Esophagus squamous epithelium (tissue), 5 donors: ENCODE data around the gene DACT2. TPM values are rescaled to one million over a fixed set of nuclear protein-coding genes. Genes with fewer than 3 reads are reported as not detected.

ENCODE experiments used
- DNase-seq: peaks from one replicate; lab custom pipeline; 2025; lab: John Stamatoyannopoulos, UW
- H3K27ac ChIP-seq, 4 donors: fragments of 200-600 bp; sonication (generic); one replicate each; pipeline ENCODE4 v1.5.1; 2016 to 2019; ENCODE audit warnings: mild to moderate bottlenecking in 1 of 4
- H3K27me3 ChIP-seq, 4 donors: fragments of 200-600 bp; sonication (generic); 1 replicate in 3 of 4; 2 replicates in 1 of 4; pipeline versions ENCODE4 v1.5.1 to v1.6.0; 2017 to 2021; ENCODE audit warnings: antibody characterized with exemption in 1 of 4
- H3K36me3 ChIP-seq, 3 donors: fragments of 200-600 bp; sonication (generic); one replicate each; pipeline ENCODE4 v1.5.1; 2016 to 2019
- H3K4me1 ChIP-seq, 3 donors: fragments of 200-600 bp; sonication (generic); one replicate each; pipeline ENCODE4 v1.5.1; 2017 to 2019
- H3K4me3 ChIP-seq, 4 donors: fragments of 200-600 bp; sonication (generic); 1 replicate in 3 of 4; 2 replicates in 1 of 4; pipeline ENCODE4 v1.5.1; 2016 to 2019; ENCODE audit warnings: mild to moderate bottlenecking in 2 of 4, moderate library complexity in 1 of 4
- H3K9me3 ChIP-seq, 3 donors: fragments of 200-600 bp; sonication (generic); one replicate each; pipeline ENCODE4 v1.5.1; 2016 to 2019
- POLR2A ChIP-seq, 4 donors: fragments of 450-650 bp; IDR thresholded peaks; one replicate each; pipeline ENCODE4 v1.6.1; 2017; ENCODE audit warnings: antibody characterized with exemption in 4 of 4, mild to moderate bottlenecking in 4 of 4, moderate library complexity in 3 of 4
- WGBS, 2 donors: methylation state at CpG; one replicate each; pipeline ENCODE4 v1.1.5; 2018; 5-methylcytosine and 5-hydroxymethylcytosine counted together
- intact Hi-C: fragments of 100-400 bp; cut with DNase I; formaldehyde crosslinking; loops from one replicate; pipeline ENCODE4 v1.15.0; 2022
- total RNA-seq, 4 donors: library from RNA; depleted of rRNA; stranded (reverse); fragments of >200 nt; gene quantifications; one replicate each; pipeline ENCODE4 v1.1.0, GENCODE V29; 2016
- TF ChIP-seq, protein P1 (sequence below), 6 experiments: fragments of 450-650 bp in 4 of 6; fragments of 200-600 bp in 2 of 6; sonication (generic) in 2 of 6; IDR thresholded peaks; one replicate each; pipeline ENCODE4 v1.5.1; 2016 to 2019; ENCODE audit warnings: antibody characterized with exemption in 6 of 6, mild to moderate bottlenecking in 4 of 6, moderate library complexity in 4 of 6
- donor health status: DM: yes; HTN: yes; CAD: no.

The DACT2 gene
- total RNA-seq, 4 donors from 2014 or later, result 0.57 to 2.8 (median 1.9) TPM

DNA sequence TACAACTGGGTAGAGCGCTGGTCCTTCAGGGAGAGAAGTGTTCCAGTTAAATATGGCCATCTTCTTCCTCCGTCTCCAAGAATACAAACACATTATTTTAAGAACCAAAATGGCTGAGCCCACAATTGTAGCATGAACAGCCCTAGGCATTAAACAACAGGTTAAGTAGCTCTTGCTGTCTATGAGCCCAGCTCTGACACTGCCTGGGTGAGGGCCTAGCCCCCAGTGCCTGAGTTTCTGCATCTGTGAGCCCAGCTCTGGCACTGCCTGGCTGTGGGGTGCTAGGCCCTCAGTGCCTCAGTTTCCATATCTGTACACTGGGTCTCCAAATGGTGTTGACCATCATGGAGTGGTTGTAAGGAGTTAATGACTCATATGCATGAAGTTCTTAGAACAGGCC, 24.8 kb upstream of the DACT2 start:
- peak overlapping the region in 3 of 4 donors; percentile 38 to 84 (median 70) for H3K27ac ChIP-seq
- H3K4me3 ChIP-seq, result no peak overlapping the region
- DNase-seq, result no peak
- H3K36me3 ChIP-seq, result no peaks in the 10 kb centered on the region
- H3K4me1 ChIP-seq, result peaks cover 10 to 59% (median 12%) of the 10 kb centered on the region in 3 donors
- 80 to 94% methylated on average over 1 to 2 of the region's 2 CpGs for WGBS, 2 donors
- intact Hi-C loops, result no loop called here
- H3K9me3 ChIP-seq, result no peaks in the 10 kb centered on the region
- H3K27me3 ChIP-seq, result peaks cover 0 to 27% (median 0%) of the 10 kb centered on the region in 4 donors
- no peak for TF ChIP-seq POLR2A (IDR thresholded peaks at IDR 0.05)
- TF ChIP-seq, protein P1, sequence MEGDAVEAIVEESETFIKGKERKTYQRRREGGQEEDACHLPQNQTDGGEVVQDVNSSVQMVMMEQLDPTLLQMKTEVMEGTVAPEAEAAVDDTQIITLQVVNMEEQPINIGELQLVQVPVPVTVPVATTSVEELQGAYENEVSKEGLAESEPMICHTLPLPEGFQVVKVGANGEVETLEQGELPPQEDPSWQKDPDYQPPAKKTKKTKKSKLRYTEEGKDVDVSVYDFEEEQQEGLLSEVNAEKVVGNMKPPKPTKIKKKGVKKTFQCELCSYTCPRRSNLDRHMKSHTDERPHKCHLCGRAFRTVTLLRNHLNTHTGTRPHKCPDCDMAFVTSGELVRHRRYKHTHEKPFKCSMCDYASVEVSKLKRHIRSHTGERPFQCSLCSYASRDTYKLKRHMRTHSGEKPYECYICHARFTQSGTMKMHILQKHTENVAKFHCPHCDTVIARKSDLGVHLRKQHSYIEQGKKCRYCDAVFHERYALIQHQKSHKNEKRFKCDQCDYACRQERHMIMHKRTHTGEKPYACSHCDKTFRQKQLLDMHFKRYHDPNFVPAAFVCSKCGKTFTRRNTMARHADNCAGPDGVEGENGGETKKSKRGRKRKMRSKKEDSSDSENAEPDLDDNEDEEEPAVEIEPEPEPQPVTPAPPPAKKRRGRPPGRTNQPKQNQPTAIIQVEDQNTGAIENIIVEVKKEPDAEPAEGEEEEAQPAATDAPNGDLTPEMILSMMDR (IDR thresholded peaks at IDR 0.05), result no peak

DNA sequence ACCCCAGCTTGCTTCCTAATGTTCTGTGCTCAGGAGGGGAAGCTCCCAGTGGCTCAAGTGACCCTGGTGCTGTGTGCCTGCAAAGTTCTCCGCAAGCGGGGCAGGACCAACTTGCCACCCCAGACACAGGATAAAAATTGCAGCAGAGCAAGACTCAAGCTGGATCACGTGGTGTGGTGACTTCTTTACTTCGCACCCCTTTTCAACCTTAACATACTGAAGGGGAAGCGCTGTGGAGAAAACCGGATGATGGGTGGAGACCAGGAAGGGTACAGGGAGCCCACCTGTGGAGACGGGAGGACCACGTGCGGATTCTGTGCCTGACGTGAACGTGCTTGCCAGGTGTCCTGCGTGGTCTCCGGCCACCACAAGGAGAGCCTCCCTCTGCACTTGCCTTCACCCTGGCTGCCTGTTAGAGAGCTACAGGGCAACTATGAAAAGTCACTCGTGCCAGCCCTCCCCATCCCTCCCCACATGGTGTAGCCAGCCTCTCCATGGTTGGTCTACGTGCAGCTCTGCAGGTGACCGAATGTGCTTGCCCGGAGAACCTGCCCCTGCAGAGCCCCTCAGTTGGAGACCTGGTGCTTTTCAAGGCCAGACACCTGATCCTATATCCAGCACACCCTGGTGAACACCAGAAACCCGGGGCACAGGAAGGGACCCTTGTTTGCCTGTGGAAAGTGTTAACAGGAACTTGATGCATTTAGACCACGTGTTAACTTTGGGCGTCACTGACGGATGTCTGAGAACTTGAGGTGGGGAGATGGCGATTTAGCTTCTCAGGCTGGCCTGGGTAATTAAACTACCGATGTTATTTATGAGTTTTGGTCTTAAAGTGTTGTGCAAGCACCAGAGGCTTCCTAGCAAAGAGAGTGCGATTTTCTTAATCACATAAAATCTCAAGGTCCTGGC, 23.9 kb upstream of the DACT2 start:
- Histone ChIP-seq H3K27ac (peak overlapping the region; percentile 21 to 84 (median 54)), H3K9me3 (no peaks in the 10 kb centered on the region), H3K4me1 (peaks cover 10 to 59% (median 12%) of the 10 kb centered on the region in 3 donors), H3K27me3 (peaks cover 0 to 24% (median 0%) of the 10 kb centered on the region in 4 donors), H3K36me3 (no peaks in the 10 kb centered on the region), H3K4me3 (peak overlapping the region in 1 of 4 donors; percentile 9)
- DNase-seq, result no peak
- WGBS, 2 donors, result 66 to 74% methylated on average over 18 to 19 of the region's 24 CpGs
- TF ChIP-seq POLR2A (IDR thresholded peaks at IDR 0.05), result no peak
- TF ChIP-seq, protein P1 (IDR thresholded peaks at IDR 0.05), result peak in 1 of 6 experiments; percentile 10
- intact Hi-C loops, result no loop called here

DNA sequence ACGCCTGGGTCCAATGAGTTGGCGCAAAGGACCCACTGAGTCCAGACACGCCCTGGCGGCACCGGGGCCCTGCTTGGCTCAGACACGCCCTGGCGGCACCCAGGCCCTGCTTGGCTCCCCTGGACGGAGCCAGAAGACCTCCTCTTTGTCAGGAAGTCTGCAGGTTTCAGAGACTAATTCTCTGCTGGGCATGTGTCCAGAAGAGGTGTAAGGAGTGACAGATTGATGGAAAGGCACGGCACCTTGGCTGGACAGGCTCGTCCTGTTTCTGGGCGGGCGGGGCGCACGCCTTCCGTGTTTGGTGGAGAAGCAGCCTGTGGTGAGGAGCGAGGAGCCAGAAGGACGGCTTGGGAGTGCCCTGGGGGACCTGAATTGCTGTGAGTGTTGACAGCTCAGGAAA, 23.1 kb upstream of the DACT2 start:
- peak overlapping the region; percentile 14 to 84 (median 54) for H3K27ac ChIP-seq
- peaks cover 10 to 53% (median 12%) of the 10 kb centered on the region in 3 donors for H3K4me1 ChIP-seq
- no peaks in the 10 kb centered on the region for H3K9me3 ChIP-seq
- H3K27me3 ChIP-seq, result peaks cover 0 to 21% (median 0%) of the 10 kb centered on the region in 4 donors
- TF ChIP-seq POLR2A (IDR thresholded peaks at IDR 0.05), result no peak
- TF ChIP-seq, protein P1 (IDR thresholded peaks at IDR 0.05), result no peak
- intact Hi-C loops, result no loop called here
- no peaks in the 10 kb centered on the region for H3K36me3 ChIP-seq
- 18 to 34% methylated on average over 10 of the region's 17 CpGs for WGBS, 2 donors
- H3K4me3 ChIP-seq, result peak overlapping the region in 1 of 4 donors; percentile 9
- DNase-seq, result no peak

DNA sequence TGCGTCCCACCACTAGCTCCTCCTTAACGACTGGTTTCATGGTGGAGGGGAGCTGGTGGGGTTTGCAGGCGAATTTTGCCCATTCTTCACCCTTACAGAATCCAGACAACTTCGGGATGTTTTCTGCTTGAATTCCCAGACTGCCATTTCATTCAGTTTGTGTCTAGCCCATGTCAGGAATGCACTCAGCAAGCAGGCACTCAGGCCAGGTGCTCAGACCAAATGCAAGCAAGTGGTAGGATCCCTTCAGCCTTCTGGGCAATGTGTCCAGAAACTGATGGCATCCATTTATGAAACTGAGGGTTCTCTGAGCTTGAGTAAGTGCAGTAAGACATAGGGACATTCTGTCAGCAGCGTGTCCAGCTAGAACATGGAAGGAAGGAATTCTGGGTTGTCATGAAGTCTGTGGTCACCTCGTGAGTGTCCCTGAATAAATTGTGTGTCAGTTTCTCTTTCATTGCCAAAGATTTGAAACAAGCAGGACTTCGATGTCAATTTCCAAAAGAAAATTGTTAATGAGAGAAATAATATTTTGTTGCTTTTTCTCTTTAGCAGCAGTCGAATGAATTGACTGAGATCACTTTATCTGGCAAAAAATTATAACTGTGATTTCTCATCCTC, 21.8 kb upstream of the DACT2 start:
- Histone ChIP-seq H3K4me3 (no peak overlapping the region), H3K9me3 (no peaks in the 10 kb centered on the region), H3K36me3 (no peaks in the 10 kb centered on the region), H3K4me1 (peaks cover 10 to 44% (median 12%) of the 10 kb centered on the region in 3 donors), H3K27ac (no peak overlapping the region), H3K27me3 (peaks cover 0 to 15% (median 0%) of the 10 kb centered on the region in 4 donors)
- WGBS, 2 donors, result 80 to 81% methylated on average over 8 of the region's 8 CpGs
- intact Hi-C loops, result no loop called here
- no peak for DNase-seq
- no peak for TF ChIP-seq POLR2A (IDR thresholded peaks at IDR 0.05)
- TF ChIP-seq, protein P1 (IDR thresholded peaks at IDR 0.05), result no peak
